OCI-LY3 (cell line): Measurements from ENCODE around the gene SLFNL1.

Experiments used
- EZH2phosphoT487 ChIP-seq: fragments of 200-600 bp; shearing (Covaris generic); IDR thresholded peaks from 2 replicates; pipeline ENCODE4 v1.6.1; 2018; ENCODE audit warnings: antibody characterized with exemption, mixed run types, low read depth
- TF ChIP-seq, protein P1 (sequence below): fragments of 200-600, 300-600 bp; sonication (generic); IDR thresholded peaks from 2 replicates; pipeline ENCODE4 v1.5.1; 2014; ENCODE audit warnings: antibody characterized with exemption, low read length, low read depth

DNA sequence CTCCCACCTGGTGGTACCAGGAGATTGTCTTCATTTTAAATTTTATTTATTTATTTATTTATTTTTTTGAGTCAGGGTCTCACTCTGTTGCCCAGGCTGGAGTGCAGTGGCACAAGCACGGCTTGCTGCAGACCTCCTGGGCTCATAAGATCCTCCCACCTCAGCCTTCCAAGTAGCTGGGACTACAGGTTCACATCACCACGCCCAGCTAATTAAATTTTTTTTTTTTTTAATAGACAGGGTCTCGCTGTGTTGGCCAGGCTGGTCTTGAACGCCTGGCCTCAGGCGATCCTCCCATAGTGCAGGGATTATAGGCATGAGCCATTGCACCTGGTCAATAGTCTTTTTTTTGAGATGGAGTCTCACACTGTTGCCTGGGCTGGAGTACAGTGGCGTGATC, 8.5 kb downstream of the SLFNL1 start:
- TF ChIP-seq, protein P1, sequence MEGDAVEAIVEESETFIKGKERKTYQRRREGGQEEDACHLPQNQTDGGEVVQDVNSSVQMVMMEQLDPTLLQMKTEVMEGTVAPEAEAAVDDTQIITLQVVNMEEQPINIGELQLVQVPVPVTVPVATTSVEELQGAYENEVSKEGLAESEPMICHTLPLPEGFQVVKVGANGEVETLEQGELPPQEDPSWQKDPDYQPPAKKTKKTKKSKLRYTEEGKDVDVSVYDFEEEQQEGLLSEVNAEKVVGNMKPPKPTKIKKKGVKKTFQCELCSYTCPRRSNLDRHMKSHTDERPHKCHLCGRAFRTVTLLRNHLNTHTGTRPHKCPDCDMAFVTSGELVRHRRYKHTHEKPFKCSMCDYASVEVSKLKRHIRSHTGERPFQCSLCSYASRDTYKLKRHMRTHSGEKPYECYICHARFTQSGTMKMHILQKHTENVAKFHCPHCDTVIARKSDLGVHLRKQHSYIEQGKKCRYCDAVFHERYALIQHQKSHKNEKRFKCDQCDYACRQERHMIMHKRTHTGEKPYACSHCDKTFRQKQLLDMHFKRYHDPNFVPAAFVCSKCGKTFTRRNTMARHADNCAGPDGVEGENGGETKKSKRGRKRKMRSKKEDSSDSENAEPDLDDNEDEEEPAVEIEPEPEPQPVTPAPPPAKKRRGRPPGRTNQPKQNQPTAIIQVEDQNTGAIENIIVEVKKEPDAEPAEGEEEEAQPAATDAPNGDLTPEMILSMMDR: no peak
- TF ChIP-seq EZH2phosphoT487: no peak
